Testis (tissue), 2 donors: ENCODE measurements around the gene CFAP65.

ENCODE experiments used
- POLR2A ChIP-seq: fragments of 450-650 bp; IDR thresholded peaks from one replicate; pipeline ENCODE4 v1.6.1; 2017; ENCODE audit warnings: antibody characterized with exemption, mild to moderate bottlenecking, moderate library complexity
- TF ChIP-seq, protein P1 (sequence below), 3 experiments: fragments of 450-650 bp in 2 of 3; fragments of 200-600 bp in 1 of 3; sonication (generic) in 1 of 3; IDR thresholded peaks; one replicate each; pipeline ENCODE4 v1.5.1; 2016 to 2019; ENCODE audit warnings: antibody characterized with exemption in 3 of 3, mild to moderate bottlenecking in 2 of 3, moderate library complexity in 1 of 3

DNA sequence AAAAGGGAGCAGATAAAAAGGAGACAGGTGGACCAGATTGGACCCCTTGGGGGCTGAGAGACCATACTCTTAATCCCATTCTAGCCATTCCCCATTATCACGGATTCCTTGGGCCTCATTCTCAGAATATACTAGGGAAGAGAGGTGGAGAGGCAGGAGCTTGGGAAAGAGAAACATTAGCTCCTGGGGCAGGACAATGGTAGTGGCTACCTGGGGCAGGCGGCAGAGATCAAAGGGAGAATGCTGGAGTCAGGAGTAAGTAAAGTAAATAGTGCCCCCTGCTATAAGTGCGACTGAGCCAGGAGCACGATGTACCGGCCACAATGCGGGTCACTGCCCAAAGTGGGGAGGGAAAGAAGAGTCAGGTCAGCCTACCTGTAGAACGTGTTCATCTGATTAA lies 39.8 kb upstream of the CFAP65 start:
- TF ChIP-seq, protein P1, sequence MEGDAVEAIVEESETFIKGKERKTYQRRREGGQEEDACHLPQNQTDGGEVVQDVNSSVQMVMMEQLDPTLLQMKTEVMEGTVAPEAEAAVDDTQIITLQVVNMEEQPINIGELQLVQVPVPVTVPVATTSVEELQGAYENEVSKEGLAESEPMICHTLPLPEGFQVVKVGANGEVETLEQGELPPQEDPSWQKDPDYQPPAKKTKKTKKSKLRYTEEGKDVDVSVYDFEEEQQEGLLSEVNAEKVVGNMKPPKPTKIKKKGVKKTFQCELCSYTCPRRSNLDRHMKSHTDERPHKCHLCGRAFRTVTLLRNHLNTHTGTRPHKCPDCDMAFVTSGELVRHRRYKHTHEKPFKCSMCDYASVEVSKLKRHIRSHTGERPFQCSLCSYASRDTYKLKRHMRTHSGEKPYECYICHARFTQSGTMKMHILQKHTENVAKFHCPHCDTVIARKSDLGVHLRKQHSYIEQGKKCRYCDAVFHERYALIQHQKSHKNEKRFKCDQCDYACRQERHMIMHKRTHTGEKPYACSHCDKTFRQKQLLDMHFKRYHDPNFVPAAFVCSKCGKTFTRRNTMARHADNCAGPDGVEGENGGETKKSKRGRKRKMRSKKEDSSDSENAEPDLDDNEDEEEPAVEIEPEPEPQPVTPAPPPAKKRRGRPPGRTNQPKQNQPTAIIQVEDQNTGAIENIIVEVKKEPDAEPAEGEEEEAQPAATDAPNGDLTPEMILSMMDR (IDR thresholded peaks at IDR 0.05) = no peak
- no peak for TF ChIP-seq POLR2A
